Spleen (tissue), 7 donors: Measurements from ENCODE around the gene RRP12.
A peak's percentile ranks its signal among the peaks of the same experiment; 100 is the strongest.

Experiments
- POLR2AphosphoS5 ChIP-seq, 3 donors: sonication (generic); formaldehyde crosslinking; IDR thresholded peaks; one replicate each; pipeline ENCODE4 v1.5.1; 2017; ENCODE audit warnings: antibody characterized with exemption in 3 of 3
- TF ChIP-seq, protein P1 (sequence below), 11 experiments: fragments of 200-600 bp in 7 of 11; fragments of 450-650 bp in 4 of 11; sonication (generic) in 4 of 11; IDR thresholded peaks in 8 of 11; conservative IDR thresholded peaks in 3 of 11; 1 replicate in 7 of 11; 2 replicates in 4 of 11; pipeline versions ENCODE4 v1.4.0 to v1.8.0; 2016 to 2021; ENCODE audit warnings: antibody characterized with exemption in 11 of 11, inconsistent platforms in 4 of 11, mild to moderate bottlenecking in 1 of 11
- donor health status: DM: no; HTN: no; CAD: no; lungs with moderate emphysema.
- donor health status: DM: no; HTN: no; CAD: no.
- donor health status: DM: no; HTN: no; CAD: no.

DNA sequence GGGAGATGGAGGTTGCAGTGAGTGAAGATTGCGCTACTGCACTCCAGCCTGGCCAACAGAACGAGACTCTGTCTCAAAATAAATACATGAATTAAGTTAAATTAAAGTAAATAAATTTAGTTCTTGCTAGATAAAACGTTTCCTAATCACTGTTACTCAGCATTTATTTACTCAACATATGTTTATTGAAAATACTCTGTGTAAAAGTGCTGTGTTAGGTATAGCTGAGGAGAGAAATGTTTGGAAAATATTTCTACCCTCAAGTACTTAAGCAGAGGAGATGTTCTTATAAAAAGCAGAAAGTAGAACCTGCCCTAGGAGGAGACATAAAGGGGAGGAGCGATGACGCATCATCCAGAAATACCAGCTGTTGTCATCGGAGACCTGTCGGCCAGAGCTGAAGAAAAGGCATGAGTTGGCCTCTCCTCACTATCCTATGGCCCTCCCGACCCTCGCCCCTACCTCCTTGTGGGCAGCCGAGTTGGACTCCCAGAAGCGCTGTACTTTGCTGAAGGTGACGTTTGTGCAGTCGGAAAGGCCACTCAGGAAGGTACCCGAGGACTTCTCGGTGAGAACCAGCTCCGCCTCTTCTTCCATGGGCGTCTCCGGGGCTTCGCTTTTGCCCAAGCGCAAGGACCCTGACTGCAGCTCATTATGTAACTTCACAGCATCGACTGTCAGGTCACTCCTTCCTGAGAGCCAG lies 1.1 kb downstream of the RRP12 start:
- TF ChIP-seq, protein P1, sequence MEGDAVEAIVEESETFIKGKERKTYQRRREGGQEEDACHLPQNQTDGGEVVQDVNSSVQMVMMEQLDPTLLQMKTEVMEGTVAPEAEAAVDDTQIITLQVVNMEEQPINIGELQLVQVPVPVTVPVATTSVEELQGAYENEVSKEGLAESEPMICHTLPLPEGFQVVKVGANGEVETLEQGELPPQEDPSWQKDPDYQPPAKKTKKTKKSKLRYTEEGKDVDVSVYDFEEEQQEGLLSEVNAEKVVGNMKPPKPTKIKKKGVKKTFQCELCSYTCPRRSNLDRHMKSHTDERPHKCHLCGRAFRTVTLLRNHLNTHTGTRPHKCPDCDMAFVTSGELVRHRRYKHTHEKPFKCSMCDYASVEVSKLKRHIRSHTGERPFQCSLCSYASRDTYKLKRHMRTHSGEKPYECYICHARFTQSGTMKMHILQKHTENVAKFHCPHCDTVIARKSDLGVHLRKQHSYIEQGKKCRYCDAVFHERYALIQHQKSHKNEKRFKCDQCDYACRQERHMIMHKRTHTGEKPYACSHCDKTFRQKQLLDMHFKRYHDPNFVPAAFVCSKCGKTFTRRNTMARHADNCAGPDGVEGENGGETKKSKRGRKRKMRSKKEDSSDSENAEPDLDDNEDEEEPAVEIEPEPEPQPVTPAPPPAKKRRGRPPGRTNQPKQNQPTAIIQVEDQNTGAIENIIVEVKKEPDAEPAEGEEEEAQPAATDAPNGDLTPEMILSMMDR (IDR thresholded peaks at IDR 0.05 in 8 of 11, conservative IDR thresholded peaks at IDR 0.05 in 3 of 11) = no peak
- TF ChIP-seq POLR2AphosphoS5 (IDR thresholded peaks at IDR 0.05) = peak in 2 of 3 donors; percentile 34 to 58
